SU-DHL-6 (cell line): ENCODE measurements around the gene MICAL2.

ENCODE experiments used
- CTCF ChIP-seq: fragments of 200-600 bp; sonication (generic); IDR thresholded peaks from one replicate; pipeline ENCODE4 v1.5.1; 2017; ENCODE audit warnings: antibody characterized with exemption, mild to moderate bottlenecking, low read length, moderate library complexity; ENCODE audit not compliant: insufficient read depth, poor library complexity, severe bottlenecking
- EZH2phosphoT487 ChIP-seq: fragments of 200-600 bp; sonication (generic), shearing (Covaris generic); conservative IDR thresholded peaks from 2 replicates; pipeline ENCODE4 v1.6.1; 2018; ENCODE audit warnings: mild to moderate bottlenecking, antibody characterized with exemption, low read length, moderate library complexity, mixed read lengths

- no peak for TF ChIP-seq CTCF
- no peak for TF ChIP-seq EZH2phosphoT487
Observed at GRCh38 chr11:12278766-12279671, 168.6 kb downstream of the MICAL2 start.
